NCI-H1694 treated with DMSO at 0.1 percent for 48 hours (cell line): Measurements from ENCODE around the gene LCN10.

ENCODE experiments used
- DNase-seq: peaks from one replicate; lab custom pipeline; 2025; lab: John Stamatoyannopoulos, UW

The LCN10 gene

DNA sequence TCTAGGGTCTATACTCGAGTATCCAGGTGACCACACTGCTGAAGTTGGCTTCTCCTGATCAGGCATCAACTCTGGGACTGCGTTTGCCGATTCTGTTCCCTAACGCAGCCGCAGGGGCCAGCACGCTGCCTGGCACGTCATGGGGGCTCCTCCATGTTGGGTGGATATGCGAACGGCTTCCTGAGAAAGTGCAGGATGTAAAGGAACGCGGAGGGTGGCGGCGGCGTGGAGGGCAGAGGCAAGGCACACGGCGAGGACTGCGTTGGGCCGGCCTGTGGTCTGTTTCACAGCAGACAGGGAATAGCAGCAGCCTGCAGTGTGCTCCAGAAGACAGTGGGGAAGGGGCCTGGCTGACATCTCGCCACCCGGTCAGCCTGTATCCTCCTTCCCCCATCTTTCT is 3.8 kb downstream of the LCN10 start:
- no peak for DNase-seq

DNA sequence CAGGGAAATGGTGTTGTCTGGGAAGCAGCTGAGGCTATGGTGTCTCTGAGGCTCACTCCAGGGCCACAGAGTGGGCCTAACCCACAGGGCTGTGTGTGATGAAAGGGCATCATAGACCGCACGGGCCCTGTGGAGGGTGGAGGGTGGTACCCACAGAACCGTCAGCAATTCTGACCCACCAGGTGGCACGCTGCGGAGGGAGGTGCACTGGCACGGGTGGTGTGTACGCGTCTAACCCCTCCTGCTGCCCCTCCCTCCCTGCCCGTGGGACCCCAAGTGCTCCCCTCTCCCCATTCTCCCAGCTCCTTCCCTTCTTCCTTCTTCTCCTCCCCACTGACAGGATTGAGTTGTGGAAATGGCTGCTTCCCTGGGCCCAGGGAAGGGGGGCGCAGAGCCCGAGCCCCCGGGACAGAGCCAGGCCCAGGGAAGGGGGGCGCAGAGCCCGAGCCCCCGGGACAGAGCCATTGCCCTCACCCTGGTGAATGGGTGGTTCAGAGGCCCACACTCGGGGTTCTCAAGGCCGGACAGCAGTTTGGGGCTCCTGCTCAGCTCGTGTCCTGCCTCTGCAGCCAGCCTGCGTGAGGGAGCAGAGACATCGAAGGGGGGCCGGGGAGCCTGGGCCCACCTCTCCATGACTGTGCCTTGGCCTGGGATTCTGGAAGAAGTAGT is 6.8 kb downstream of the LCN10 start:
- DNase-seq: no peak

GRCh38 chr9:136734837-136735496 is 7.8 kb downstream of the LCN10 start:
- DNase-seq: no peak

DNA sequence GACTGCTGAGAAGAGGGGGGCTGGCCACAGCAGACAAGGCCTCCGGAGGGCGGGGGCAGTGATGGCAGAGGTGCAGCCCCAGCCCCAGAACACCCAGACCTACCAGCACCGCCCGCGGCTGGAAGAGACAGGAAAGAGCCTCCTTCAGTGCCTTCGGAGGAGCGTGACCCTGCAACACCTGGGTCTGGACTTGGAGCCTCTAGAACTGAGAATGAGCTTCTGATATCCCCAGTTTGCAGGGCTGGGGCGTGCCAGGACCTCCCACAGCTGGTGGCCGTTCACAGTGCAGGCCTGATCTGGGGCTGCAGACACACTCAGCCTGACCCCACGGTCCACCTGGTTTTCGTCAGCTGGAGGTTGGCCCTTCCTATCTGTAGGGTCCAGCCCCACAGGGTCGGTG is 9.1 kb downstream of the LCN10 start:
- DNase-seq: no peak

DNA sequence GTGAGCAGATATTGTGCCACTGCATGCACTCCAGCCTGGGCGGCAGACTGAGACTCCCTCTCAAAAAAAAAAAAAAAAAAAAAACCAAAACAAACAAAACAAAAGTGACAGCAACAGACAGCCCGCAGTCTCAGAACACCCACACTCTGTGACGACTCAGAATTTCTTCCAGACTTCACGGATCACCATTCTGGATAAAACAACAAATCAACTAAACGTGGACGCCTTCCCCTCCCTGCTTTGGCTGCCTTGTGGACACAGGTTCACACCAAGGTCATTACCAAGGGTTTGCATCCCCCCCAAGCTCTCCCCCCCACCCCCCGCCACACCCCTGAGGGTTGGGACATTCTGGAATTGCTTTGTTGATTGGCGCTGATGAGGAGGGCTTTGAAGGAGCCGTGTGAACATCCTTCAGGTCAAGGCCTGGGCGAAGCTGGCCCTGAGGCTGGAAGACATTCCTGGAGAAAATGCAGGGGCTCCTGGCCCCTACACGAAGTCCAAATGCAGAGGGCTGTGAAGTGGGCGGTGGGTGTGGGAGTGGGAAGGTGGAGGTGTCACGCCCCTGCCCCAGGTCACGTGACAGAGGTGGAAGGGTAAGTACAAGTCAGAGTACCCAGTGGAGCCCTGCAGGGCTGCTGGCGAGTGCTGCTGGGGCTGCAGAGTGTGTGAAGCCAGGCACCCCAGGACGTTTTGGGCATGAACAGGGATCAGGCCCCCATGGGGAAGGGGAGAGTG is 10.1 kb downstream of the LCN10 start:
- DNase-seq: no peak

DNA sequence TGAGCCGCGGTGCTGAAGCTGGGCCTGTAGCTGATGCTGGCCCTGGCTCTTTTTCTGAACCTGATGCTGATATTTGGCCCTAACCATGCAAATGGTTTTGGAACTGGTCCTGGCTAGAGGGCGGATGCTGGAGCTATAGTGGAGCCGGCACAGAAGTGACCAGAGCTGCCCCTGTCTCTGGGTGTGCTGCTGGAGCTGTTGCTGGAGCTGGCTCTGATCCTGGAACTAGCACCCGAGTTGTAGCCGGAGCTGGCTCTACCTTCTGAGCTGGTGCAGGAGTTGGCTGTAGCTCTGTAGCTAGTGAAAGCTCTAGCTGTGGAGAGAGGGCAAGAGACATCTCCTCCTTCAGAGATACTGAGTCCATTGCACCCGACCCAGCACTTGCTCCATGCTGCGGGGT is 12.8 kb downstream of the LCN10 start:
- DNase-seq: no peak

GRCh38 chr9:136729144-136729543 is 13.6 kb downstream of the LCN10 start:
- DNase-seq: no peak

DNA sequence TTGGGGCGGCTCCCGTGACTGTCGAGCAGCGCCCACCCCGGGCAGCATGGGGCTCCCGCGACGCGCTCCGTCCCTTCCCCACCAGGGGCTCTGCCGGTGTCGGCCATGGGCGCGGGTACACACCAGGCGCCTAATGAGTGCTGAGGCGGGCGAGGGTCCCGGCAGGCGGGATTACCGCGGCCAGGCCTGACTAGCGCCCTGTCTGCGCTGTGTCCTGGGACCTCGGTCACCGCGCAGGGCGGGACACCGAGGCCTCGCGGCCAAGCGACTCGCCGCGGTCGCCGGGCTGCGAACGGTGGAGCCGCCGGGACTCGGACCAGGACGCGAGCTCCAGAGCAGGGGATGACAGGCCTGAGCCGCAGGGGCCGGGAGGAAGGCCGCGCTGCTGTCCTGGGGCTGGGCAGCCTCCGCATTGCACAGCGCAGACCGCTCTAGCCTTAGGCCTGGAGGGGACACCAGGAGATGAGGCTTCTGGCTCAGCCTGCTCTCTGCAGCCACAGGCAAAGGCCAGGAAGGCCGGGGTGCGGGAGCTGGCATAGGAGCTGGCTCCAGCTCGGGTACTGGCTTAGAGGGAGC is 14.1 kb downstream of the LCN10 start:
- no peak for DNase-seq

- DNase-seq: peak; percentile 53
These were observed 14.6 kb downstream of the LCN10 start for GRCh38 chr9:136728080-136728547.

DNA sequence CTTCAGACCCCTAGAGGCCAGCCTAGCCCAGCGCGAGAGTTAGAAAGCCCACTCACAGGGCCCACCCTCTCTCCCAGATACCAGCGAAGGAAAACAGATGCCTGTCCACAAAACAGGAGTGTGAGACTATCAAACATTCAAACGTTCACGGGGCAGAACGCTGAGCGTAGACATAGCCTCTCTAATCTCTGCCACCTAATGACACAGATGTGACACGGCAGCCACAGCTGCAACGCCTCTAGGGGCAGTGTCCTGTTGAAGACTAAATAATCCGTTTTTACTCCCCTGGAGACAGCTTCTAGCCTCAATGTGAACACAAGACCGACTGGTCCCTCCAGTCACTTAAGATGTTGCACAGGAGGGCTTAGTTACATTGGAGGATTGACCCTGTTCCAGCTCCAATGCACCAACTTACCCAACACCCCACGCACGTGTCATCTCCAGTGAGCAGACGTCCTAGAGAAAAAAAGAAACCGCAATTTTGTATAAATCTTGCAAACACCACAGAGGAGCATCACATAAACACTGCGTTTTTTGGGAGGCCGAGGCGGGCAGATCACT is 16.0 kb downstream of the LCN10 start:
- no peak for DNase-seq

DNA sequence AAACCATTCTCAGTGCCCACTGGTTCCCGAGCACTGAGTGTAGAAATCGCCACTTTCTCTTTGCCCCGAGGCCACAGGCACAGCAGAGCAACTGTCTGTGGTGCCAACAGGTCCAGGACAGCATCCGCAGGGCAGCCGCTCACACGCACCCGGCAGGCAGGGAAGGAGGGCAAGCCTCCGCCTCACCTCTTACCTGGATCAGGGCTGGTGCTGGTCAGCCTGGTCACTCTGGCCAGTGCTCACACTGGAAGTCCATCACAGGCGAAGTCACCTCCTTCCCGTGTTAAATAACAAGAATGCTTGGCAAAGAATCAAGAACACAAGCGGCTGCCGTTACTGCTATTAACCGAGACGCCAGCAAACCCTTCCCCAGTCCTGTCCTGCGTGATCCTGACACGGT is 16.6 kb downstream of the LCN10 start:
- no peak for DNase-seq

GRCh38 chr9:136725612-136726011 is 17.1 kb downstream of the LCN10 start:
- DNase-seq: no peak

DNA sequence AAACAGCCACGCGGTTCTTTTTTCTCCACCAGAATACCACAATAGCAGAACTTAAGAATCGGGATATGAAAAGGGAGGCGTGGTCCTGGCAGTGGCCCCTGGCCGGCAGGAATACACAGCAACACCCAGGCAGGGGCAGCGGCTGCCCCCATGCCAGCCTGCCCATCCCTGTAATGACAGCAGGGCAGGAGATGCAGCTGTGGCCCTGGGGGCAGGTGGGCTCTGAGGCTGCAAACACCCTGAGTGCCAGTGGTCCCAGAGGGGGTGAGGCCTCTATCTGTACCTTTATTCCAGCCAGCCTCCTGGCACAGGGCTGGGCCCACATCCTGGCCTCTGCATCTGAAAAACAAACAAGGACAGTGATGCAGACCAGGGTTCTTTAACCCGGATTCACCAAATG is 18.0 kb downstream of the LCN10 start:
- DNase-seq: no peak

DNA sequence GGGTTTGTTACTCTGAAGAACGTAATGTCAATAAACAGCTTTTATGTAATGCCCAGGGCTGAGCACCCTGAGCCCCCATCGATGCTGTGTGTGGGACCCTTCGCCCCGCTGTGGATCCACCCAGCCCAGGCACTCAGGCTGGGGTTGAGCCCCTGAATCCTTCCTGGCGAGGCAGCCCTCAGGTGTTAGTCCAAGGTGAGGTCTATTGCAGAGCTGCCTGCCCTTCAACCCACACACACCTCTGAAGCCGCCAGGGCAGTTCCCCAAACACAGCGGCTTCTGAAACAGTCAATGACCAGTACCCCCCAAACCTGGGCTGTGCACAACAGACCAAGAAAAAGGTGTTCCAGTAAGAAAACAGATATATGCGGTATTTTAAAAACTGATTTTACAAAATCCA is 18.8 kb downstream of the LCN10 start:
- no peak for DNase-seq

DNA sequence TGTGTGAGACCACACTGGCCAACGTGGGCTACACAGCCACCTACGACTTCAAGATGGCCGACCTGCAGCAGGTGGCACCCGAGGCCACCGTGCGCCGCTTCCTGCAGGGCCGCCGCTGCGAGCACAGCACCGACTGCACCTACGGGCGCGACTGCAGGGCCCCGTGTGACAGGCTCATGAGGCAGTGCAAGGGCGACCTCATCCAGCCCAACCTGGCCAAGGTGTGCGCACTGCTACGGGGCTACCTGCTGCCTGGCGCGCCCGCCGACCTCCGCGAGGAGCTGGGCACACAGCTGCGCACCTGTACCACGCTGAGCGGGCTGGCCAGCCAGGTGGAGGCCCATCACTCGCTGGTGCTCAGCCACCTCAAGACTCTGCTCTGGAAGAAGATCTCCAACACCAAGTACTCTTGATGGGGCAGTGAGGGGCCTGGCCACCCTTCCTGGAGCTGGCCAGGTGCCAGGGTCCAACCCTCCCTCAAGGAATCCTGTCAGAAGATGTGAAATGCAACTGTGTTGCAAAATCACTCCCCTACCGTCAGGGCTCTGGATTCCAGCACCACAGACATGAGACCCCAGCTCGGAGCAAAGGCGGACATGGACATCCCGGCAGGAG is 19.3 kb downstream of the LCN10 start:
- DNase-seq: no peak

DNA sequence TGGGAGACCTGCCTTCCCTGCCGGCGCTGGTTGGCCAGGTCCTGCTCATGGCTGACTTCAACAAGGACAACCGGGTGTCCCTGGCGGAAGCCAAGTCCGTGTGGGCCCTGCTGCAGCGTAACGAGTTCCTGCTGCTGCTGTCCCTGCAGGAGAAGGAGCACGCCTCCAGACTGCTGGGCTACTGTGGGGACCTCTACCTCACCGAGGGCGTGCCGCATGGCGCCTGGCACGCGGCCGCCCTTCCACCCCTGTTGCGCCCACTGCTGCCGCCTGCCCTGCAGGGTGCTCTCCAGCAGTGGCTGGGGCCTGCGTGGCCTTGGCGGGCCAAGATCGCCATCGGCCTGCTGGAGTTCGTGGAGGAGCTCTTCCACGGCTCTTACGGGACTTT is 19.8 kb downstream of the LCN10 start:
- no peak for DNase-seq

DNA sequence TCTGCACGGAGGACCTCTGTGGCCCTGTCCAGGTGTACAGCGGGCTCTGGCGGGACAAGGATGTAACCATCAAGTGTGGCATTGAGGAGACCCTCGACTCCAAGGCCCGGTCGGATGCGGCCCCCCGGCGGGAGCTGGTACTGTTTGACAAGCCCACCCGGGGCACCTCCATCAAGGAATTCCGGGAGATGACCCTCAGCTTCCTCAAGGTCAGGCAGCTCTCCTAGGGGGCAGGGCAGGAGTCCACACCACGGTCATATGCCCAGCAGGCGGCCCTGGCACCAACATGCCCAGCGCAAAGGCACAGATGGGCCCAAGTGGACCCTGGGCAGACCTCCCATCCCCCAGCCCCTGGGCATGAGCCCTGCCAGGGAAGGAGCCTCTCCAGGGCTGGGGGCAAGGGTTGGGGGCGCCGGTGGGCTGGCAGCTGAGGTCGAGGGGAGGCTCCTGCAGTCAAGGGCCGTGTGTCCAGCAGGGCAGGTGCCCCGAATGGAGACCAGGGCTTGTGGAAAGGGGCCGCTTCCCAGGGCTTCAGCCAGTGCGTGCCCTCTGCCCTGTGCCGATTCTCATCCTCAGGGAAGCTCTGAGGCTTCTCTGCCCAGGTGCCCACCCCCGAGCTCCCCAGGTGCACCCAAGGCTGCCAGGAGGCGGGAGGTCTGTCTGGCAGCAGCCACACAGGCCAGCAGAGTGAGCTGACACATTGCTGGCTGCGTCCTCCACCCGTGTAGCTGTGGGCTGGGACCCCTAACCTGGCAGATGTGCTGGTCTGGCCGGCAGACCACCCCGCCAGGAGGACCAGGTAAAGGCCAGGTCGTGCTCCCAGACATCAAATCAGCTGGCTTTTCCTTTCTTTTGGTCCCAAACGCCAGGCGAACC is 20.4 kb downstream of the LCN10 start:
- DNase-seq: no peak

- no peak for DNase-seq
These were observed 21.2 kb downstream of the LCN10 start for GRCh38 chr9:136721339-136722092.

DNA sequence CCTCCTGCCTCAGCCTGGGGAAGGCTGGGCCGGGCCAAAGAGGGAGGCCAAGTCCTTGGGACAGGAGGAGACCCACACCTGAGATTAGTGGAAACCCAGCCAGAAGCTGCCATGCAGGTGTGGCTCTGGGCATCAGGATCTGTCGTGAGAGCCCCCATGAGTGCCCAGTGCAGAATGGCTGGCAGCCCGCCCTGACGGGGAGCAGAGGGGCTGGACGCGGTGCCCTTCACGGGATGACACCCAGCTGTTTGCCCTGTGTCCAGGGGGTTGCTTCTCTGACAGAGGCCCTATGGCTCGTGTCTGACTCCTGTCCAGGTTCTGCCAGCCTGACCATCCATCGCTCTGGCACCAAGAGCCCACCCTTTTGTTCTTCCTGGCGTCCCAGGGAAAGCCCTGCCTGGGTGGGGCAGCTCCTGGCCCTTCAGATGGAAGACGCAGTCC is 21.8 kb downstream of the LCN10 start:
- no peak for DNase-seq

DNA sequence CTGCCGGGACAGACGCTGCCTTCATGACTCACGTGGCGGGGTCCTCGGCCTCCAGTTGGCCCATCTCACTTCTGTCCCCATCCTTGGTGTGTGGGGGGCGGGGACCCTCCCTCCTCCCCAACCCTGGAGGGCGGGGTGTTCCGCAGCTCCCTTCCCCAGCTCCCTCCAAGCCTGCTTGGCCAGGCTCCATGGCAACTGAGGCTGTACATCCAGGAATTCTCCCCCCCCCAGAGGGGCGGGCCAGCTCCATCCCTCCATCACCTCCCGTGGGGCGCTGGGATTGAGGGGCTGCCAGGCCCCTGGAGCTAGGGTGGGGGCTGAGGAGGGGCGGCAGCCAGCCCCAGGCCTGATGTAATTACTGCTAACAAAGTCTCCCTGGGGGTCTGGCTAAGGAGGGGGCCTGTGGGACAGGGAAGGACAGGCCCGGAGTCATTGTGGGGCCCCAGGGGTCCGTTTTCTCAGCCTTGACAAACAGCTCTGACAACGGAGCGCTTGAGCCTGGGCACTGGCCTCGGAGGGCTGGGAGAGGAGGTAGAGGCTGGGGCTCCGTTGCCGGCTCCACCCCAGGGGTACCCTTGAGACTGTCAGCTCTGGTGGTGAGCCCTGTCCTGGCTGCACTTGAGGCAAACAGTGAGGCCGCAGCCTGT is 22.4 kb downstream of the LCN10 start:
- DNase-seq: no peak
